ENCODE measurements around the gene PARVG.
A peak's percentile ranks its signal among the peaks of the same experiment; 100 is the strongest.

The PARVG gene

GRCh38 chr22:44199866-44200265, 19.1 kb downstream of the PARVG start:
- DNase-seq = no peak

GRCh38 chr22:44200451-44200850, 19.7 kb downstream of the PARVG start:
- no peak for DNase-seq

GRCh38 chr22:44200855-44201550, 20.3 kb downstream of the PARVG start:
- peak; percentile 18 for DNase-seq

GRCh38 chr22:44201665-44202064, 20.9 kb downstream of the PARVG start:
- peak; percentile 27 for DNase-seq

GRCh38 chr22:44202261-44202789, 21.6 kb downstream of the PARVG start:
- DNase-seq = peak; percentile 26

- no peak for DNase-seq
Observed at GRCh38 chr22:44203203-44203602, 22.5 kb downstream of the PARVG start.

- DNase-seq = no peak
Observed at GRCh38 chr22:44204739-44205515, 24.2 kb downstream of the PARVG start.

- no peak for DNase-seq
Observed at GRCh38 chr22:44205516-44206329, 25.0 kb downstream of the PARVG start.

- no peak for DNase-seq
Observed at GRCh38 chr22:44206330-44206645, 25.6 kb downstream of the PARVG start.

GRCh38 chr22:44206696-44207095, 26.0 kb downstream of the PARVG start:
- no peak for DNase-seq

- DNase-seq = no peak
Observed at GRCh38 chr22:44207173-44207980, 26.7 kb downstream of the PARVG start.

GRCh38 chr22:44207981-44208317, 27.2 kb downstream of the PARVG start:
- DNase-seq = no peak

GRCh38 chr22:44209343-44209742, 28.6 kb downstream of the PARVG start:
- DNase-seq = no peak

GRCh38 chr22:44210722-44211121, 30.0 kb downstream of the PARVG start:
- no peak for DNase-seq

- DNase-seq = no peak
Observed at GRCh38 chr22:44211256-44211945, 30.7 kb downstream of the PARVG start.

GRCh38 chr22:44211946-44212930, 31.5 kb downstream of the PARVG start:
- peak; percentile 91 for DNase-seq

- no peak for DNase-seq
Observed at GRCh38 chr22:44212936-44213335, 32.2 kb downstream of the PARVG start.

- DNase-seq = no peak
Observed at GRCh38 chr22:44213489-44214043, 32.8 kb downstream of the PARVG start.

- DNase-seq = no peak
Observed at GRCh38 chr22:44214187-44214586, 33.5 kb downstream of the PARVG start.

- no peak for DNase-seq
Observed at GRCh38 chr22:44214764-44215163, 34.0 kb downstream of the PARVG start.

Data from NCI-H2171 treated with DMSO at 0.1 percent for 48 hours (cell line).